RWPE1 (cell line): Measurements from ENCODE around the gene MTFR2.

Source experiments
- CTCF ChIA-PET: fragments of 350-600 bp; sonication (Branson Sonifier 250); formaldehyde crosslinking; extraction: SDS; loops from one replicate; lab custom pipeline; 2021; lab: Yijun Ruan, JAX
- POLR2A ChIA-PET: fragments of 400-600 bp; formaldehyde crosslinking; extraction: SDS; loops from one replicate; lab custom pipeline; 2020; ENCODE audit warnings: antibody characterized with exemption; ENCODE audit not compliant: low non-redundant PET; lab: Yijun Ruan, JAX
- DNase-seq: peaks from one replicate; pipeline ENCODE4 v3.0.0; 2012; ENCODE audit warnings: low spot score
- H3K27ac ChIP-seq: fragments of 450-650 bp; 2 replicates; pipeline ENCODE4 v1.5.1; 2017
- TF ChIP-seq, protein P1 (sequence below): fragments of 450-650 bp; conservative IDR thresholded peaks from 2 replicates; pipeline ENCODE4 v1.5.1; 2017; ENCODE audit warnings: low read depth, mild to moderate bottlenecking

MTFR2 gene

GRCh38 chr6:136184738-136185137 lies 65.4 kb downstream of the MTFR2 start:
- CTCF ChIA-PET = no interaction called here
- TF ChIP-seq, protein P1, sequence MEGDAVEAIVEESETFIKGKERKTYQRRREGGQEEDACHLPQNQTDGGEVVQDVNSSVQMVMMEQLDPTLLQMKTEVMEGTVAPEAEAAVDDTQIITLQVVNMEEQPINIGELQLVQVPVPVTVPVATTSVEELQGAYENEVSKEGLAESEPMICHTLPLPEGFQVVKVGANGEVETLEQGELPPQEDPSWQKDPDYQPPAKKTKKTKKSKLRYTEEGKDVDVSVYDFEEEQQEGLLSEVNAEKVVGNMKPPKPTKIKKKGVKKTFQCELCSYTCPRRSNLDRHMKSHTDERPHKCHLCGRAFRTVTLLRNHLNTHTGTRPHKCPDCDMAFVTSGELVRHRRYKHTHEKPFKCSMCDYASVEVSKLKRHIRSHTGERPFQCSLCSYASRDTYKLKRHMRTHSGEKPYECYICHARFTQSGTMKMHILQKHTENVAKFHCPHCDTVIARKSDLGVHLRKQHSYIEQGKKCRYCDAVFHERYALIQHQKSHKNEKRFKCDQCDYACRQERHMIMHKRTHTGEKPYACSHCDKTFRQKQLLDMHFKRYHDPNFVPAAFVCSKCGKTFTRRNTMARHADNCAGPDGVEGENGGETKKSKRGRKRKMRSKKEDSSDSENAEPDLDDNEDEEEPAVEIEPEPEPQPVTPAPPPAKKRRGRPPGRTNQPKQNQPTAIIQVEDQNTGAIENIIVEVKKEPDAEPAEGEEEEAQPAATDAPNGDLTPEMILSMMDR = no peak
- H3K27ac ChIP-seq = no peak overlapping the region
- POLR2A ChIA-PET = no interaction called here
- DNase-seq = no peak

DNA sequence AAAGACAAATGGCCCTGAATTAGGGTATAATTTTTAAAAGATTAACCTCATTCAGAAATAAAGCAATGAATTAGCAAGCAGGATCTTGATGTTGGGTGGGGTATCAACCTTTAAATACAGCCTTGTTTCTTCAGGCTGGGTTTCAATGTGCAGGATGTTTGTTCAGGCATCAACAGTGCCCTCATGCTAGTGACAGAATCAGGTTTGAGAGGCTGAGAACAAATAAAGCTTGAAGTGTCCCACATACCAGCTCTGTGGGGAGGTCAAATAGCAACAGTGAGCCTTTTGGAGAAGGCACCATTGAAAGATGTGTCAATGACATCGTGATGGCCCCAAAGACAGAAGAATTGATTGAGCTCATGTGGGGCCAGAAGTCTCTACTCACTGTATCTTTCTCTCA lies 68.2 kb downstream of the MTFR2 start:
- no peak overlapping the region for H3K27ac ChIP-seq
- TF ChIP-seq, protein P1 = no peak
- CTCF ChIA-PET = no interaction called here
- DNase-seq = no peak
- POLR2A ChIA-PET = no interaction called here

GRCh38 chr6:136181512-136181833 lies 68.6 kb downstream of the MTFR2 start:
- ChIA-PET POLR2A (no interaction called here), CTCF (interaction anchor here (0.5 kb wide), 1 partner anchor 423 kb away, joined by 3 read pairs; no protein-coding TSS in a partner anchor)
- H3K27ac ChIP-seq = no peak overlapping the region
- no peak for DNase-seq
- TF ChIP-seq, protein P1 = no peak
